PC-3 (cell line): ENCODE results near the gene JAK2. TPM values are rescaled to one million over a fixed set of nuclear protein-coding genes. Genes with fewer than 3 reads are reported as not detected.

Source experiments
- ATAC-seq: fragments of 200-7000 bp; cut with Tn5 transposase; 2 replicates; pipeline ENCODE4 v1.9.1; 2020; ENCODE audit warnings: mild to moderate bottlenecking, moderate library complexity
- BruUV-seq: library from RNA; stranded (reverse); fragments of 400-500 nt; replicated peaks from 2 replicates; lab custom pipeline; 2021; lab: Mats Ljungman, UMichigan
- CTCF ChIA-PET: fragments of 300-600 bp; sonication (Branson Sonifier 250); formaldehyde crosslinking; loops from one replicate; lab custom pipeline; 2022; ENCODE audit warnings: antibody characterized with exemption; lab: Charles Lee
- POLR2A ChIA-PET: fragments of 300-600 bp; sonication (Branson Sonifier 250); formaldehyde crosslinking; loops from one replicate; lab custom pipeline; 2022; ENCODE audit warnings: antibody characterized with exemption; ENCODE audit not compliant: unreplicated experiment; lab: Charles Lee
- DNase-seq: peaks from one replicate; pipeline ENCODE4 v3.0.0-alpha.2; 2015
- H2AFZ ChIP-seq: fragments of 300-600 bp; sonication (generic); 2 replicates; pipeline ENCODE4 v1.6.0; 2016; ENCODE audit warnings: antibody characterized with exemption, low read length
- H3F3A ChIP-seq: fragments of 300-600 bp; sonication (generic); one replicate; pipeline ENCODE4 v1.6.0; 2017; ENCODE audit warnings: antibody characterized with exemption, low read length, control low read depth, mild to moderate bottlenecking; ENCODE audit not compliant: unreplicated experiment
- H3K27ac ChIP-seq: fragments of 300-600 bp; sonication (generic); 2 replicates; pipeline ENCODE4 v1.5.1; 2016; ENCODE audit warnings: mild to moderate bottlenecking, low read length
- H3K27me3 ChIP-seq: fragments of 300-600 bp; sonication (generic); 2 replicates; pipeline ENCODE4 v1.6.1; 2016; ENCODE audit warnings: low read length, mixed read lengths
- H3K36me3 ChIP-seq: fragments of 300-600 bp; sonication (generic); 2 replicates; pipeline ENCODE4 v1.6.1; 2016; ENCODE audit warnings: low read depth, mixed run types, low read length, mixed read lengths
- H3K4me1 ChIP-seq: fragments of 300-600 bp; sonication (generic); 2 replicates; pipeline ENCODE4 v1.5.1; 2016; ENCODE audit warnings: low read length; ENCODE audit not compliant: insufficient read depth
- H3K4me2 ChIP-seq: fragments of 300-600 bp; sonication (generic); 2 replicates; pipeline ENCODE4 v1.6.0; 2016; ENCODE audit warnings: low read length
- H3K4me3 ChIP-seq: fragments of 300-600 bp; sonication (generic); 2 replicates; pipeline ENCODE4 v1.5.1; 2016; ENCODE audit warnings: mild to moderate bottlenecking, low read length, mixed read lengths
- H3K79me2 ChIP-seq: fragments of 300-600 bp; sonication (generic); 2 replicates; pipeline ENCODE4 v1.6.1; 2017; ENCODE audit warnings: low read length, mixed read lengths
- H3K9ac ChIP-seq: fragments of 300-600 bp; sonication (generic); 2 replicates; pipeline ENCODE4 v1.6.0; 2016; ENCODE audit warnings: mild to moderate bottlenecking, low read length
- H3K9me2 ChIP-seq: fragments of 300-600 bp; sonication (generic); replicated peaks from 2 replicates; pipeline ENCODE4 v1.6.1; 2016; ENCODE audit warnings: mixed run types, low read length, mixed read lengths
- H3K9me3 ChIP-seq: fragments of 300-600 bp; sonication (generic); 2 replicates; pipeline ENCODE4 v1.6.1; 2016; ENCODE audit warnings: low read length, mixed read lengths
- H4K20me1 ChIP-seq: fragments of 300-600 bp; sonication (generic); 2 replicates; pipeline ENCODE4 v1.6.1; 2016; ENCODE audit warnings: low read length, mixed read lengths
- EZH2 ChIP-seq: fragments of 300-600 bp; sonication (generic); IDR thresholded peaks from one replicate; pipeline ENCODE4 v1.6.1; 2017; ENCODE audit warnings: antibody characterized with exemption, mild to moderate bottlenecking, low read length; ENCODE audit not compliant: unreplicated experiment
- EZH2phosphoT487 ChIP-seq: fragments of 300-600 bp; sonication (generic); IDR thresholded peaks from 2 replicates; pipeline ENCODE4 v1.6.1; 2018; ENCODE audit warnings: mild to moderate bottlenecking, antibody characterized with exemption, low read length, borderline replicate concordance
- intact Hi-C: fragments of 100-400 bp; cut with micrococcal nuclease; formaldehyde crosslinking; loops from 2 replicates; pipeline ENCODE4 v1.9.0; 2023
- total RNA-seq: library from RNA; depleted of rRNA; stranded (reverse); fragments of >200 nt; gene quantifications from 2 replicates; pipeline ENCODE4 v1.2.3, GENCODE V29; 2014
- TF ChIP-seq, protein P1 (sequence below): fragments of 300-600 bp; sonication (generic); conservative IDR thresholded peaks from 2 replicates; pipeline ENCODE4 v1.5.1; 2017; ENCODE audit warnings: antibody characterized with exemption, low read depth, mild to moderate bottlenecking, low read length

JAK2 gene
- total RNA-seq, 1 experiment from 2014 or later = 11.2 TPM

DNA sequence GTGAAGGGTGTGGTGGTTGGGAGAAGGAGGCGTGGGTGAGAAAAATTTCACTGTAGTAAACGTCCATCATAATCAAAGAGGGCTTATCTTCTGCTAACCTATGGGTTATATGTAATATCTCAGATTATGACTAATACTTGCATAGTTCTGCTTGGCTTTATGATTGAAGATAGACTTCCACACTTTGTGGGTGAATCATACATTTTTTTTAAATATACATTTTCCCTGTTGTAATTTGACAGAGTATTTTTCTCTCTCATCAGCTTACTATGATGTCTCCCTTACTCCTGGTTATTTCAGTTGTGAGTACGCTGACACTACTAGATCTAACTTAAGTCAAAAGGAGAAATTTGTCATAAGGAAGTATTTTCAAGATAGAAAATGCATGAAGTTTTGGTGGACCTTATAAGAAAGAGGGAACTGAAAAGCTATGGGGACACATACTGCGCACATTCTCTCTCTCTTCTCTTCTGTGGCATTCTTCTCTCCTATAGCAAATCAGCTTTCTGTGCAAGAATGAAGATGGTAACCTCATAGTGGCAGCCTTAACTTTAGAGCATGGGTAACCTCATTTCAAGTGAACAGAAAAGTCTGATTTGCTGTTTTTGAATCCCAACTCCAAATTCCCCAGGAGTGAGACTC is 4.9 kb upstream of the JAK2 start:
- Histone ChIP-seq H3K9me2 (no peaks in the 10 kb centered on the region), H3K36me3 (no peaks in the 10 kb centered on the region), H3K4me2 (peak overlapping the region; percentile 12; the same call in 1 of the 2 replicates), H3K9ac (no peak overlapping the region), H3F3A (no peaks in the 10 kb centered on the region), H3K79me2 (peaks cover under 1% of the 10 kb centered on the region; the same call in 1 of the 2 replicates), H3K4me3 (no peak overlapping the region), H3K4me1 (peaks cover 27% of the 10 kb centered on the region), H3K27ac (no peak overlapping the region), H4K20me1 (no peaks in the 10 kb centered on the region), H2AFZ (no peak overlapping the region), H3K27me3 (no peaks in the 10 kb centered on the region), H3K9me3 (no peaks in the 10 kb centered on the region)
- DNase-seq = peak; percentile 36
- no peak for ATAC-seq
- ChIA-PET POLR2A (no interaction called here), CTCF (no interaction called here)
- TF ChIP-seq, protein P1, sequence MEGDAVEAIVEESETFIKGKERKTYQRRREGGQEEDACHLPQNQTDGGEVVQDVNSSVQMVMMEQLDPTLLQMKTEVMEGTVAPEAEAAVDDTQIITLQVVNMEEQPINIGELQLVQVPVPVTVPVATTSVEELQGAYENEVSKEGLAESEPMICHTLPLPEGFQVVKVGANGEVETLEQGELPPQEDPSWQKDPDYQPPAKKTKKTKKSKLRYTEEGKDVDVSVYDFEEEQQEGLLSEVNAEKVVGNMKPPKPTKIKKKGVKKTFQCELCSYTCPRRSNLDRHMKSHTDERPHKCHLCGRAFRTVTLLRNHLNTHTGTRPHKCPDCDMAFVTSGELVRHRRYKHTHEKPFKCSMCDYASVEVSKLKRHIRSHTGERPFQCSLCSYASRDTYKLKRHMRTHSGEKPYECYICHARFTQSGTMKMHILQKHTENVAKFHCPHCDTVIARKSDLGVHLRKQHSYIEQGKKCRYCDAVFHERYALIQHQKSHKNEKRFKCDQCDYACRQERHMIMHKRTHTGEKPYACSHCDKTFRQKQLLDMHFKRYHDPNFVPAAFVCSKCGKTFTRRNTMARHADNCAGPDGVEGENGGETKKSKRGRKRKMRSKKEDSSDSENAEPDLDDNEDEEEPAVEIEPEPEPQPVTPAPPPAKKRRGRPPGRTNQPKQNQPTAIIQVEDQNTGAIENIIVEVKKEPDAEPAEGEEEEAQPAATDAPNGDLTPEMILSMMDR = no peak
- TF ChIP-seq EZH2phosphoT487 (no peak), EZH2 (no peak)
- intact Hi-C loops = loop anchor here (1.0 kb wide), 1 partner anchor 41 kb away; no protein-coding TSS in a partner anchor
- no TSS peak for BruUV-seq

DNA sequence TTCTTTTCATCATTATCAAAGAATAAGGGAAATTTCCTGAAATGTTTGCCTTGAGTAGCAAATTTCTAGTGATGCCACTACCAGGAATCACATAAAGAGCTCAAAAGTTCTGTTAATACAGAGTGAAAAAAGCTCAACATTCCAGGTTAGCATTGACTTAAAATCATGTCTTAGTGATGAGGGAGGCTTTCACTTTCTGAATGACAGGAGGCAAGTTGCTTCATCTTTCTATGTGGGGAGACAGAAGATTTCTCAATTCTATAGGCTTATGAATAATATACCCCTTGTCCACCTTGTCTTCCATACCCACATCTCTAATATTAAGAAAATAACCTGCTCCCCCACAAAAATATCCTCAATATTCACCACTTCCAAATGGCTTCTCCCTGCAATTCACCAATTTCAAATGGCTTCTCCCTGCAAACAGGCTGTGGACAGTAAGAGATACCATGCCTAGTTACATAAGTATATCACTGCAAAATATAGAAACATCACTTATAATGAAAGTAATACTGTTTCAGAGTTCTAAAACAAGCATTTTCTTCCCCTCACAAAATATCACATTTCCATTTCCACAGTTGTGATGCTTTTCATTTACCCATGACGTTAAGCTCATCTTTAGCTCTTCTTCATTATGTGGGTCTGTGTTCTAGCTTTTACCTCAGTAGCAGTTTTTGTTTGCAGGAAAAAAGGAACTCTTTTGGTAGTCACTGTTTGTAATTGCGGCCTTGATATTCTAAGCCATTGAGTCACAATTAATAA is 2.2 kb upstream of the JAK2 start:
- BruUV-seq = no TSS peak
- DNase-seq = no peak
- Histone ChIP-seq H3K36me3 (no peaks in the 10 kb centered on the region), H3K4me2 (peak overlapping the region; percentile 98; the same call in 1 of the 2 replicates), H3K4me1 (peaks cover 32% of the 10 kb centered on the region), H3F3A (no peaks in the 10 kb centered on the region), H3K27ac (no peak overlapping the region), H3K27me3 (no peaks in the 10 kb centered on the region), H3K9me2 (no peaks in the 10 kb centered on the region), H3K9ac (no peak overlapping the region), H3K79me2 (peaks cover 27% of the 10 kb centered on the region), H4K20me1 (no peaks in the 10 kb centered on the region), H3K4me3 (no peak overlapping the region), H2AFZ (no peak overlapping the region), H3K9me3 (no peaks in the 10 kb centered on the region)
- ATAC-seq = no peak
- CTCF ChIA-PET = interaction anchor here (0.6 kb wide), 1 partner anchor 8 kb away, joined by 3 read pairs; no protein-coding TSS in a partner anchor
- TF ChIP-seq, protein P1 = no peak
- TF ChIP-seq EZH2 (no peak), EZH2phosphoT487 (no peak)
- intact Hi-C loops = no loop called here
- POLR2A ChIA-PET = interaction anchor here (0.6 kb wide), 1 partner anchor 224 kb away, joined by 5 read pairs; no protein-coding TSS in a partner anchor
